ENCODE results near the gene BDKRB2.

BDKRB2 gene

GRCh38 chr14:96204151-96205058 lies at the start of gene BDKRB2:
BDKRB2 (plus strand) TSS chr14:96204839; CDS start chr14:96237108, 32,269 bp downstream.
- DNase-seq (ENCODE audit: extremely low spot score), result peak; percentile 81
- ChIA-PET POLR2A (interaction anchor here (0.9 to 1.5 kb wide), 2 partner anchors 10 to 15 kb away, joined by 3 read pairs; no protein-coding TSS in a partner anchor), CTCF (interaction anchor here (2.3 kb wide), 1 partner anchor 104 kb away, joined by 5 read pairs; no protein-coding TSS in a partner anchor)
- TF ChIP-seq FOXA1 (IDR thresholded peaks at IDR 0.05), result no peak
- no peak for TF ChIP-seq PKNOX1 (IDR thresholded peaks at IDR 0.05)
- no peak for TF ChIP-seq ELF4 (IDR thresholded peaks at IDR 0.05)
- TF ChIP-seq FOXM1 (IDR thresholded peaks at IDR 0.05; ENCODE audit: borderline replicate concordance), result no peak
- no peak for TF ChIP-seq ARNT (IDR thresholded peaks at IDR 0.05)
- no peak for TF ChIP-seq SUZ12 (IDR thresholded peaks at IDR 0.05)
- no peak for TF ChIP-seq SP1 (IDR thresholded peaks at IDR 0.05)
- TF ChIP-seq NFRKB (IDR thresholded peaks at IDR 0.05), result no peak

GRCh38 chr14:96154900-96155299 lies 49.7 kb upstream of the BDKRB2 start:
- no peak for DNase-seq (ENCODE audit: extremely low spot score)
- TF ChIP-seq NFRKB (IDR thresholded peaks at IDR 0.05), result no peak
- TF ChIP-seq SUZ12 (IDR thresholded peaks at IDR 0.05), result no peak
- no peak for TF ChIP-seq ZNF384 (IDR thresholded peaks at IDR 0.05)
- no peak for TF ChIP-seq BHLHE40 (IDR thresholded peaks at IDR 0.05; ENCODE audit: borderline replicate concordance)
- no peak for TF ChIP-seq LEF1 (IDR thresholded peaks at IDR 0.05; ENCODE audit: borderline replicate concordance)
- no peak for TF ChIP-seq ARNT (IDR thresholded peaks at IDR 0.05)
- TF ChIP-seq PKNOX1 (IDR thresholded peaks at IDR 0.05), result no peak
- TF ChIP-seq FOXK2 (IDR thresholded peaks at IDR 0.05), result no peak
- no peak for TF ChIP-seq FOXM1 (IDR thresholded peaks at IDR 0.05; ENCODE audit: borderline replicate concordance)
- no peak for TF ChIP-seq TARDBP (IDR thresholded peaks at IDR 0.05)
- TF ChIP-seq FOXA1 (IDR thresholded peaks at IDR 0.05), result no peak
- TF ChIP-seq SP1 (IDR thresholded peaks at IDR 0.05), result no peak

GRCh38 chr14:96156804-96157760 lies 47.6 kb upstream of the BDKRB2 start:
- DNase-seq (ENCODE audit: extremely low spot score), result no peak
- ChIA-PET CTCF (interaction anchor here (0.9 kb wide), 1 partner anchor 10 kb away, joined by 3 read pairs; no protein-coding TSS in a partner anchor), POLR2A (no interaction called here)

More at GRCh38 chr14:96154900-96155299, 49.7 kb upstream of the BDKRB2 start:
- POLR2A ChIA-PET, result no interaction called here
- CTCF ChIA-PET, result interaction anchor here (0.8 kb wide), 1 partner anchor 606 kb away, joined by 3 read pairs; no protein-coding TSS in a partner anchor

GRCh38 chr14:96158735-96159134 lies 45.9 kb upstream of the BDKRB2 start:
- ChIA-PET CTCF (no interaction called here), POLR2A (no interaction called here)
- TF ChIP-seq BHLHE40 (IDR thresholded peaks at IDR 0.05; ENCODE audit: borderline replicate concordance) (no peak), CTBP1 (IDR thresholded peaks at IDR 0.05; ENCODE audit: borderline replicate concordance) (no peak), HDGF (IDR thresholded peaks at IDR 0.05; ENCODE audit: borderline replicate concordance) (no peak), FOXA1 (IDR thresholded peaks at IDR 0.05) (no peak), ZNF384 (IDR thresholded peaks at IDR 0.05) (no peak), L3MBTL2 (conservative IDR thresholded peaks at IDR 0.05) (no peak), LEF1 (IDR thresholded peaks at IDR 0.05; ENCODE audit: borderline replicate concordance) (no peak), ARNT (IDR thresholded peaks at IDR 0.05) (no peak), FOXM1 (IDR thresholded peaks at IDR 0.05; ENCODE audit: borderline replicate concordance) (no peak), SP1 (IDR thresholded peaks at IDR 0.05) (no peak), PKNOX1 (IDR thresholded peaks at IDR 0.05) (no peak), ELF4 (IDR thresholded peaks at IDR 0.05) (no peak), NFRKB (IDR thresholded peaks at IDR 0.05) (no peak), SUZ12 (IDR thresholded peaks at IDR 0.05) (no peak), TARDBP (IDR thresholded peaks at IDR 0.05) (no peak), FOXK2 (IDR thresholded peaks at IDR 0.05) (no peak)
- DNase-seq (ENCODE audit: extremely low spot score), result no peak

More at GRCh38 chr14:96156804-96157760, 47.6 kb upstream of the BDKRB2 start:
- TF ChIP-seq TARDBP (IDR thresholded peaks at IDR 0.05), result no peak
- TF ChIP-seq PKNOX1 (IDR thresholded peaks at IDR 0.05), result no peak
- TF ChIP-seq ARNT (IDR thresholded peaks at IDR 0.05), result no peak
- TF ChIP-seq BHLHE40 (IDR thresholded peaks at IDR 0.05; ENCODE audit: borderline replicate concordance), result no peak
- no peak for TF ChIP-seq L3MBTL2 (conservative IDR thresholded peaks at IDR 0.05)
- TF ChIP-seq CTBP1 (IDR thresholded peaks at IDR 0.05; ENCODE audit: borderline replicate concordance), result no peak
- no peak for TF ChIP-seq FOXA1 (IDR thresholded peaks at IDR 0.05)
- no peak for TF ChIP-seq HDGF (IDR thresholded peaks at IDR 0.05; ENCODE audit: borderline replicate concordance)
- no peak for TF ChIP-seq FOXM1 (IDR thresholded peaks at IDR 0.05; ENCODE audit: borderline replicate concordance)
- TF ChIP-seq SUZ12 (IDR thresholded peaks at IDR 0.05), result no peak
- TF ChIP-seq SP1 (IDR thresholded peaks at IDR 0.05), result no peak
- no peak for TF ChIP-seq FOXK2 (IDR thresholded peaks at IDR 0.05)
- no peak for TF ChIP-seq NFRKB (IDR thresholded peaks at IDR 0.05)
- TF ChIP-seq ZNF384 (IDR thresholded peaks at IDR 0.05), result no peak
- no peak for TF ChIP-seq ELF4 (IDR thresholded peaks at IDR 0.05)
- TF ChIP-seq LEF1 (IDR thresholded peaks at IDR 0.05; ENCODE audit: borderline replicate concordance), result no peak

Measured in HEK293T (cell line).